ENCODE data around the gene CAD.

Gene CAD

DNA sequence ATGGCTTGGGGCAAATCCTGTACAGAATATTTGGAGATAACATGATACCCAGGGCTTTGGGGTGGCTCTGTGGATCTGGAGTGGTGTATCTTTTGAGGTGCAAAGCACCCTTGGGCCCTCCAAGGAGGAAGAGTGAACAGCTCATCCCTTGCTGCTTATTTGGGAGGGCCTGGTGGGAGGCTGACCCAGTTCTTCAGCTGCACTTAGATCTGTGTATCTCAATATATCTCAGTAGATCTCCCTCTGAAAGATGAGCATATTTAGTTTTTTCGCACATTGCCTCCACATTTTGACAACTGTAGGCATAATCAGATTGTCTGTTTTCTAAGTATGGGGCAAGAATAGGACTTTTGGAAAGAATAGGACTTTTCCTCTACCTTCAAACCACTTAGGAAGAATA, 67.8 kb downstream of the CAD start:
- no peak for DNase-seq

DNA sequence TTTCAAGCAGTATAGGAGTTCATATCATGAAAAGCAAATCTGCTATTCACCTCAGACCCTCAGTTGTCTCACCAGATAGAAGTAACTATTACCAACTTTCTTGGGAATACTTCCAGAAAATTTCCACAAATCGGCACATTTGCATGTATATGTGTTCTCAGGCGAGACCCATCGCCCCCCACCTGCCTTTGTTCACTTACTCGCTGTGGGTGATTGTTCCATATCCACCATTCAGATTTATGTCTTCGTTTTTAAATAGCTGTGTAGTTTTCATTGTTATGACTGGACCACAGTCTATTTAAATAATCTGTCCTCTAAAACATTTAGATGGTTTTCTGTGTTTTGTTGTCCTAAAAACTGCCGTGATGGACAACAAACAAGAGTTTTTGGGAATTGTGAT, 68.3 kb downstream of the CAD start:
- no peak for DNase-seq

DNA sequence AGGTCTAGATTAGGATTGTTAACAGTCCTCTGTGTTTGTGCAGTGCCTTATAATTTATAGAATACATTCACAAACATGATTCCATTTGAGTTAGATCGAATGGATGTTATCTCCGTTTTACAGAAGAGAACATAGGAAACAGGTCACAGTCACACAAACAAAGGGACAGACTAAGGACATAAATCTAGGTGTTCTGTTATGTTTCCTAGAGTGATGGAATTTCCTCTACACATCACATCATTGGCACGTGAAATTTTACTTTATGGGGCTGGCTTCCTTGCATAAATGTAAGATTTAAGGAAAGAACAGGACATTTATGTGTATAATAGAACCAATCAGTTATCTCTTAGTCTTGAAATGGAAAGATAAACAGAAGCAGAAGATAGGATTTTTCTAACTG, 71.4 kb downstream of the CAD start:
- no peak for DNase-seq

DNA sequence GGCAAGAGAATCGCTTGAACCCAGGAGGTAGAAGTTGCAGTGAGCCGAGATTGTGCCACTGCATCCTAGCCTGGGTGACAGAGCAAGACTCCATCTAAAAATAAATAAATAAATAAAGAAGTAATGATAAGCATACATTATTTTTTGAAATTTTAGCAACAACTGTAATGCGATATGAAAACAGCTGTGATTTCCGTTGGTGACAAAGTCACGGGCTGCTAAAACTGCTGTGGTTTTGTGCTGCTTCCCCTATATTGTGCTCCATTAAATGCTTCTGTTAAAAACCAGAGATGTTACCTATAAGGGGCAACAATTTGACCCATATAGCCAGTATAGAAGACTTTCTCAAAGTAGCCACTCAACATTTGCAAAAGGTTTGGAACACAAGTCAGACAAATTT, 73.4 kb downstream of the CAD start:
- peak; percentile 13 for DNase-seq

DNA sequence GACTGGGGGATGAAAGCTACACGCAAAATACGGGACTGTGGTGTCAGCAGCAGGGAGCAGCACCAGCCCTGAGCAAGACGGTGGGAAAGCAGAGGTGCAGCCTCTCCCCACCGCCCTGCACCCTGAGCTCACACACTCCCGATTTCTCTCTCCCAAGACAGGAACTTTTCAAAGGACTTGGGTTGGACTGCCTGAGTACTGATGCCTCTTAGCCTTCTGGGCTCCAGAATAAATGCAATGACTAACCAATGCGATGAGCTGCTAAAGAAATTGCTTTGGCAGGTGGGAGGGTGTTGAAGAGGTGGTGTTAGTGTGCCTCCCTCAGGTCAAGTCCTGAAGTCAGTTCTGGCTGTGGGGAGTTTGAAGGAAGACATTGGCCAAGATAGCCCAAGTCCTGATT, 74.7 kb downstream of the CAD start:
- DNase-seq: no peak

Data from GF-D8 (cell line).